ENCODE results near the gene CUL1.

- TF ChIP-seq POLR2AphosphoS5 (IDR thresholded peaks at IDR 0.05; ENCODE audit: low read depth, low read length) = no peak
- no peak for TF ChIP-seq POLR2A (IDR thresholded peaks at IDR 0.05; ENCODE audit: low read depth, low read length)
Measured at GRCh38 chr7:148652773-148653172, 45.9 kb upstream of the CUL1 start.
